Neutrophil (primary cell): ENCODE data around the gene RAB37.

ENCODE experiments used
- H3K27ac ChIP-seq: fragments of 200-600 bp; sonication (generic); 2 replicates; pipeline ENCODE4 v1.5.1; 2016; ENCODE audit warnings: mild to moderate bottlenecking, moderate library complexity
- H3K27me3 ChIP-seq: fragments of 200-600 bp; sonication (generic); 2 replicates; pipeline ENCODE4 v1.6.0; 2016; ENCODE audit warnings: mild to moderate bottlenecking
- H3K36me3 ChIP-seq: fragments of 200-600 bp; sonication (generic); 2 replicates; pipeline ENCODE4 v1.5.1; 2017
- H3K4me1 ChIP-seq, 2 experiments: fragments of 200-600 bp in 1 of 2; sonication (generic) in 1 of 2; 1 replicate in 1 of 2; 2 replicates in 1 of 2; pipeline versions ENCODE4 v1.5.1 to v1.6.1; 2013 to 2016; ENCODE audit warnings: low read depth in 1 of 2, low read length in 1 of 2, mild to moderate bottlenecking in 1 of 2, moderate library complexity in 1 of 2; ENCODE audit not compliant: control insufficient read depth in 1 of 2, insufficient read depth in 1 of 2
- H3K4me3 ChIP-seq, 2 experiments: fragments of 200-600 bp in 1 of 2; sonication (generic) in 1 of 2; 1 replicate in 1 of 2; 2 replicates in 1 of 2; pipeline ENCODE4 v1.5.1; 2013 to 2016; ENCODE audit warnings: low read depth in 1 of 2, low read length in 1 of 2, mild to moderate bottlenecking in 1 of 2, moderate library complexity in 1 of 2
- H3K9me3 ChIP-seq: fragments of 200-600 bp; sonication (generic); 2 replicates; pipeline ENCODE4 v1.5.1; 2016
- CTCF ChIP-seq: fragments of 200-600 bp; sonication (generic); IDR thresholded peaks from 2 replicates; pipeline ENCODE4 v1.5.1; 2016; ENCODE audit warnings: antibody characterized with exemption

RAB37 gene

GRCh38 chr17:74742153-74742515 lies 5.1 kb downstream of the RAB37 start:
- H3K27me3 ChIP-seq, result no peaks in the 10 kb centered on the region
- TF ChIP-seq CTCF, result no peak
- peak overlapping the region; percentile 98 for H3K27ac ChIP-seq
- H3K36me3 ChIP-seq, result peaks cover 38% of the 10 kb centered on the region
- H3K4me1 ChIP-seq, result peaks cover 98% of the 10 kb centered on the region in 2 experiments
- H3K9me3 ChIP-seq, result no peaks in the 10 kb centered on the region
- H3K4me3 ChIP-seq, result peak overlapping the region; percentile 53 to 89

- Histone ChIP-seq H3K27me3 (no peaks in the 10 kb centered on the region), H3K36me3 (peaks cover 38% of the 10 kb centered on the region), H3K4me1 (peaks cover 99 to 100% of the 10 kb centered on the region in 2 experiments), H3K4me3 (peak overlapping the region; percentile 53 to 89), H3K9me3 (no peaks in the 10 kb centered on the region), H3K27ac (peak overlapping the region; percentile 98)
- TF ChIP-seq CTCF, result no peak
Measured at GRCh38 chr17:74742978-74743545, 6.0 kb downstream of the RAB37 start.

- H3K4me3 ChIP-seq, result peak overlapping the region; percentile 53 to 89
- no peak for TF ChIP-seq CTCF
- H3K27me3 ChIP-seq, result no peaks in the 10 kb centered on the region
- peaks cover 38% of the 10 kb centered on the region for H3K36me3 ChIP-seq
- H3K9me3 ChIP-seq, result no peaks in the 10 kb centered on the region
- peak overlapping the region; percentile 98 for H3K27ac ChIP-seq
- peaks cover 92 to 93% of the 10 kb centered on the region in 2 experiments for H3K4me1 ChIP-seq
Measured at GRCh38 chr17:74743755-74744154, 6.7 kb downstream of the RAB37 start.

GRCh38 chr17:74744349-74744713 lies 7.3 kb downstream of the RAB37 start:
- peak overlapping the region; percentile 98 for H3K27ac ChIP-seq

GRCh38 chr17:74744714-74745547 lies 7.9 kb downstream of the RAB37 start:
- Histone ChIP-seq H3K36me3 (peaks cover 38% of the 10 kb centered on the region), H3K27ac (peak overlapping the region; percentile 98), H3K9me3 (no peaks in the 10 kb centered on the region), H3K27me3 (no peaks in the 10 kb centered on the region), H3K4me3 (peak overlapping the region; percentile 53 to 89), H3K4me1 (peaks cover 81 to 85% of the 10 kb centered on the region in 2 experiments)
- peak; percentile 99 for TF ChIP-seq CTCF

More at GRCh38 chr17:74744349-74744713, 7.3 kb downstream of the RAB37 start:
- no peaks in the 10 kb centered on the region for H3K9me3 ChIP-seq
- peaks cover 38% of the 10 kb centered on the region for H3K36me3 ChIP-seq
- H3K4me3 ChIP-seq, result peak overlapping the region; percentile 53 to 89
- TF ChIP-seq CTCF, result no peak
- H3K4me1 ChIP-seq, result peaks cover 86 to 87% of the 10 kb centered on the region in 2 experiments
- no peaks in the 10 kb centered on the region for H3K27me3 ChIP-seq
